ENCODE data around the gene USO1. TPM values are rescaled to one million over a fixed set of nuclear protein-coding genes. Genes with fewer than 3 reads are reported as not detected.
"Not testable (repeated sequence)": the region's sequence is repeated elsewhere in the genome, so short reads cannot be mapped to it uniquely, and the experiment has no call there.

USO1 gene
- total RNA-seq, 1 donor from 2014 or later = 41.7 TPM

DNA sequence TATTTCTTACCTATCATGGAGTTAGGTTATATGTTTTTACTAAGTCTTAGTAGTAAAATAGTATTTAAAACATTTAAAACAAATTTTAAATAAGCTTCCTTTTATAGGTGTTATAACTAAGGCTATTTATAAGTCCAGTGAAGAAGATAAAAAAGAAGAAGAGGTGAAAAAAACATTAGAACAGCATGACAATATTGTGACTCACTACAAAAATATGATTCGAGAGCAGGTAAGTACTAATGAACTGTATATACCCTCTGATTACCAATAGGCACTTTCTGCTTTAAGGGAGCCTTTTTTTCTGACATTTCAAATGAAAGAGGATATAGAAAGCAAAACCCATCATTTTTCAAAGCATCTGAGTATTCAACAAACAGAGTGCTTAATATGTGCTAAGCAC lies 76.6 kb downstream of the USO1 start:
- POLR2A ChIA-PET = no interaction called here
- no peak for TF ChIP-seq CTCF (IDR thresholded peaks at IDR 0.05)
- H3K36me3 Mint-ChIP-seq (ENCODE audit: low read depth) = peaks cover 57% of the 10 kb centered on the region

DNA sequence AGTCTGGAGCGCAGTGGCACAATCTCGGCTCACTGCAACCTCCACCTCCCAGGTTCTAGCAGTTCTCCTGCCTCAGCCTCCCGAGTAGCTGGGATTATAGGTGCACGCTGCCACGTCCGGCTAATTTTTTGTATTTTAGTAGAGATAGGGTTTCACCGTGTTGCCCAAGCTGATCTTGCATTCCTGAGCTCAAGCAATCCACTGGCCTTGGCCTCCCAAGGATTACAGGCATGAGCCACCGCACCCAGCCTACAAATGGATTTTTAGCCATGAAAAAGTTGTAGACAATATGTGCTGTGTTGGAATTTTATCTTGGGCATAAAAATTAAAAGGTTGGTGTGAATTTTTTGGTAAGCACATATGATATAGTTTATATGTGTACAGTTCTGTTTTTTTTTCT lies 81.7 kb downstream of the USO1 start:
- H3K27me3 Mint-ChIP-seq; intact Hi-C loops (cut with micrococcal nuclease); H3K9me3 Mint-ChIP-seq; CTCF ChIA-PET; DNase-seq; ATAC-seq (ENCODE audit: low read depth); H3K27ac Mint-ChIP-seq; POLR2A ChIA-PET; H3K4me3 Mint-ChIP-seq; H3K4me1 Mint-ChIP-seq: not testable (repeated sequence)
- peaks cover 61% of the 10 kb centered on the region for H3K36me3 Mint-ChIP-seq (ENCODE audit: low read depth)

More for the DNA sequence above, 76.6 kb downstream of the USO1 start:
- no peaks in the 10 kb centered on the region for H3K27me3 Mint-ChIP-seq
- intact Hi-C loops (cut with micrococcal nuclease) = no loop called here
- no peaks in the 10 kb centered on the region for H3K4me1 Mint-ChIP-seq
- H3K4me3 Mint-ChIP-seq = no peak overlapping the region
- no peak overlapping the region for H3K27ac Mint-ChIP-seq
- H3K9me3 Mint-ChIP-seq = no peaks in the 10 kb centered on the region
- CTCF ChIA-PET = no interaction called here
- ATAC-seq (ENCODE audit: low read depth) (no peak), DNase-seq (no peak)

GRCh38 chr4:75817901-75818300 lies 93.5 kb downstream of the USO1 start:
- no peaks in the 10 kb centered on the region for H3K27me3 Mint-ChIP-seq
- H3K4me1 Mint-ChIP-seq = no peaks in the 10 kb centered on the region
- CTCF ChIA-PET = no interaction called here
- H3K9me3 Mint-ChIP-seq = no peaks in the 10 kb centered on the region
- POLR2A ChIA-PET = no interaction called here
- no peak for TF ChIP-seq CTCF (IDR thresholded peaks at IDR 0.05)
- DNase-seq = no peak
- no peak overlapping the region for H3K4me3 Mint-ChIP-seq
- H3K36me3 Mint-ChIP-seq (ENCODE audit: low read depth) = peaks cover 31% of the 10 kb centered on the region
- H3K27ac Mint-ChIP-seq = no peak overlapping the region
- intact Hi-C loops (cut with micrococcal nuclease) = no loop called here
- ATAC-seq (ENCODE audit: low read depth) = no peak

- no peaks in the 10 kb centered on the region for H3K4me1 Mint-ChIP-seq
- H3K9me3 Mint-ChIP-seq = no peaks in the 10 kb centered on the region
- no peaks in the 10 kb centered on the region for H3K27me3 Mint-ChIP-seq
- peaks cover 21% of the 10 kb centered on the region for H3K36me3 Mint-ChIP-seq (ENCODE audit: low read depth)
- no peak overlapping the region for H3K27ac Mint-ChIP-seq
- no peak overlapping the region for H3K4me3 Mint-ChIP-seq
- intact Hi-C loops (cut with micrococcal nuclease) = no loop called here
- DNase-seq (no peak), ATAC-seq (ENCODE audit: low read depth) (no peak)
- ChIA-PET POLR2A (no interaction called here), CTCF (no interaction called here)
- no peak for TF ChIP-seq CTCF (IDR thresholded peaks at IDR 0.05)
Measured at GRCh38 chr4:75819121-75819520, 94.7 kb downstream of the USO1 start.

DNA sequence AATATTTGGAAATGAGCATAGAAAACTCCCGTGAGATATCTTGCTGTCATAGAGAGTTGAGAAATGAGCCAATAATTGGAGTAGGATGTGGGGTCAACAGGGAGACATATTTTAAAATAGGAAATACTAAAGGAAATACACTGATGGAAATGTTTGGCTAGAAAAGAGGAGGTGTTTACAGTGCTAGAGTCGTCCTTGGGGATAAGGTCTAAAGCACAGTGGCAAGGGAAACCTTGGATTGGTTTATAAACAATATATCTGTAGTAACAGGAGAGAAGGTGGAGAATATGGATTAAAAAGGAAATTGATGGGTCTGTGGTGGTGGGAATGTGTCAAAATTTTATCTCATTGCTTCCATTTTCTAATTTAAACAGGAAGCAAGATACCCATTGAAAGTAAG lies 95.8 kb downstream of the USO1 start:
- no peak overlapping the region for H3K27ac Mint-ChIP-seq
- no peak for TF ChIP-seq CTCF (IDR thresholded peaks at IDR 0.05)
- H3K27me3 Mint-ChIP-seq = no peaks in the 10 kb centered on the region
- H3K4me1 Mint-ChIP-seq = no peaks in the 10 kb centered on the region
- no peaks in the 10 kb centered on the region for H3K9me3 Mint-ChIP-seq
- ATAC-seq (ENCODE audit: low read depth) = no peak
- no peak overlapping the region for H3K4me3 Mint-ChIP-seq
- CTCF ChIA-PET = no interaction called here
- intact Hi-C loops (cut with micrococcal nuclease) = no loop called here
- POLR2A ChIA-PET = no interaction called here
- peaks cover 10% of the 10 kb centered on the region for H3K36me3 Mint-ChIP-seq (ENCODE audit: low read depth)
- no peak for DNase-seq

- ChIA-PET CTCF (no interaction called here), POLR2A (no interaction called here)
- intact Hi-C loops (cut with micrococcal nuclease) = no loop called here
- H3K4me3 Mint-ChIP-seq = no peak overlapping the region
- no peaks in the 10 kb centered on the region for H3K9me3 Mint-ChIP-seq
- peaks cover 5% of the 10 kb centered on the region for H3K36me3 Mint-ChIP-seq (ENCODE audit: low read depth)
- no peak for TF ChIP-seq CTCF (IDR thresholded peaks at IDR 0.05)
- ATAC-seq (ENCODE audit: low read depth) (no peak), DNase-seq (no peak)
- H3K27me3 Mint-ChIP-seq = no peaks in the 10 kb centered on the region
- no peaks in the 10 kb centered on the region for H3K4me1 Mint-ChIP-seq
- H3K27ac Mint-ChIP-seq = no peak overlapping the region
Measured at GRCh38 chr4:75820676-75821075, 96.3 kb downstream of the USO1 start.
